ENCODE results near the gene RANBP3L.

DNA sequence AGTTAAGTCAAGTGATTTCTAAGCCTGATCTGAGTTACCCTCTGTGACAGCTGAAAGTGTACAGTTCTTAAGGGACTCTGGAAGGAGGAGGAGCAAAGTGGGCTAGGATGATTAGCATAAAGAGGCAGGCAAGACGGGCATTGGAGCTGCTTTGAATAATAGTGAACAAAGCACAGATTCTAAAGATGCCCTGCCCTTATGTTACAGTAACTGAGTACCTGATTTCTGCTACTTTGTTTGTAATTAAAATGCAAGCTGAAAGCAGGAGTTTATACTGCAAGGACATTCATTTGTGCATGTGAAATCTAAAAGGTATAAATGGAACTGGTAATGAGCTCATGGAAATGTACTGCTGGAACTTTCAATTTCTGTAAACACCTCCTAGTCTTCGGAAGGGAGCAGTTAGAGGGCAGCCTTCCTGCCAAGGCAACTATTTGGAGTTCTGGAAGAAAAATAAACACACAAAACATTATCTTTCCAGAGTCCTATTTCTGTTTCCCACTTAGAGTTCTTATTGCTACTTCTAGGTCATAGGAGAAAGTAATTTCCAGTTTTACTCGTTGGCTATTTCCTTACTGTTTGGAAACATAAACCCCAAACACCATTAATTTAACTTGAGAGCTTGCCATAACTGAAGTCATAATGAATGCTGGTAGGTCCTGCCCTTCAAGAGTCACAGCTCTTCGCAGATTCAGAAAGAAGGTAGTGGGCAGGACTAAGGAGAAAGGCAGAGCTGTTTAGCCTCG, at the start of gene RANBP3L:
- no peak for TF ChIP-seq POLR2AphosphoS5 (IDR thresholded peaks at IDR 0.05; ENCODE audit: low read depth, low read length)
- TF ChIP-seq, protein P1, sequence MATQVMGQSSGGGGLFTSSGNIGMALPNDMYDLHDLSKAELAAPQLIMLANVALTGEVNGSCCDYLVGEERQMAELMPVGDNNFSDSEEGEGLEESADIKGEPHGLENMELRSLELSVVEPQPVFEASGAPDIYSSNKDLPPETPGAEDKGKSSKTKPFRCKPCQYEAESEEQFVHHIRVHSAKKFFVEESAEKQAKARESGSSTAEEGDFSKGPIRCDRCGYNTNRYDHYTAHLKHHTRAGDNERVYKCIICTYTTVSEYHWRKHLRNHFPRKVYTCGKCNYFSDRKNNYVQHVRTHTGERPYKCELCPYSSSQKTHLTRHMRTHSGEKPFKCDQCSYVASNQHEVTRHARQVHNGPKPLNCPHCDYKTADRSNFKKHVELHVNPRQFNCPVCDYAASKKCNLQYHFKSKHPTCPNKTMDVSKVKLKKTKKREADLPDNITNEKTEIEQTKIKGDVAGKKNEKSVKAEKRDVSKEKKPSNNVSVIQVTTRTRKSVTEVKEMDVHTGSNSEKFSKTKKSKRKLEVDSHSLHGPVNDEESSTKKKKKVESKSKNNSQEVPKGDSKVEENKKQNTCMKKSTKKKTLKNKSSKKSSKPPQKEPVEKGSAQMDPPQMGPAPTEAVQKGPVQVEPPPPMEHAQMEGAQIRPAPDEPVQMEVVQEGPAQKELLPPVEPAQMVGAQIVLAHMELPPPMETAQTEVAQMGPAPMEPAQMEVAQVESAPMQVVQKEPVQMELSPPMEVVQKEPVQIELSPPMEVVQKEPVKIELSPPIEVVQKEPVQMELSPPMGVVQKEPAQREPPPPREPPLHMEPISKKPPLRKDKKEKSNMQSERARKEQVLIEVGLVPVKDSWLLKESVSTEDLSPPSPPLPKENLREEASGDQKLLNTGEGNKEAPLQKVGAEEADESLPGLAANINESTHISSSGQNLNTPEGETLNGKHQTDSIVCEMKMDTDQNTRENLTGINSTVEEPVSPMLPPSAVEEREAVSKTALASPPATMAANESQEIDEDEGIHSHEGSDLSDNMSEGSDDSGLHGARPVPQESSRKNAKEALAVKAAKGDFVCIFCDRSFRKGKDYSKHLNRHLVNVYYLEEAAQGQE (IDR thresholded peaks at IDR 0.05; ENCODE audit: insufficient read depth in 1 of 2, low read depth in 2 of 2, low read length in 2 of 2), result no peak
- no peak for TF ChIP-seq TAF1 (IDR thresholded peaks at IDR 0.05; ENCODE audit: borderline replicate concordance, insufficient read depth, low read length)
- TF ChIP-seq SIN3A (IDR thresholded peaks at IDR 0.05; ENCODE audit: borderline replicate concordance, insufficient read depth, low read length), result no peak
- no peak for TF ChIP-seq FOXP2 (optimal IDR thresholded peaks at IDR 0.05; ENCODE audit: borderline replicate concordance, extremely low read depth, extremely low read length, insufficient read depth)

Data from PFSK-1 (cell line).